HL-60 (cell line): Measurements from ENCODE around the gene STARD3.

Experiments used
- POLR2AphosphoS5 ChIP-seq: IDR thresholded peaks from 2 replicates; pipeline ENCODE4 v1.6.1; 2012; ENCODE audit warnings: low read depth
- SPI1 ChIP-seq: IDR thresholded peaks from 2 replicates; pipeline ENCODE4 v1.6.1; 2012; ENCODE audit warnings: low read depth, mild to moderate bottlenecking, borderline replicate concordance
- TF ChIP-seq, protein P1 (sequence below): IDR thresholded peaks from one replicate; pipeline ENCODE4 v1.5.1; 2011; ENCODE audit warnings: low read length, control low read depth, inconsistent platforms; ENCODE audit not compliant: insufficient read depth

DNA sequence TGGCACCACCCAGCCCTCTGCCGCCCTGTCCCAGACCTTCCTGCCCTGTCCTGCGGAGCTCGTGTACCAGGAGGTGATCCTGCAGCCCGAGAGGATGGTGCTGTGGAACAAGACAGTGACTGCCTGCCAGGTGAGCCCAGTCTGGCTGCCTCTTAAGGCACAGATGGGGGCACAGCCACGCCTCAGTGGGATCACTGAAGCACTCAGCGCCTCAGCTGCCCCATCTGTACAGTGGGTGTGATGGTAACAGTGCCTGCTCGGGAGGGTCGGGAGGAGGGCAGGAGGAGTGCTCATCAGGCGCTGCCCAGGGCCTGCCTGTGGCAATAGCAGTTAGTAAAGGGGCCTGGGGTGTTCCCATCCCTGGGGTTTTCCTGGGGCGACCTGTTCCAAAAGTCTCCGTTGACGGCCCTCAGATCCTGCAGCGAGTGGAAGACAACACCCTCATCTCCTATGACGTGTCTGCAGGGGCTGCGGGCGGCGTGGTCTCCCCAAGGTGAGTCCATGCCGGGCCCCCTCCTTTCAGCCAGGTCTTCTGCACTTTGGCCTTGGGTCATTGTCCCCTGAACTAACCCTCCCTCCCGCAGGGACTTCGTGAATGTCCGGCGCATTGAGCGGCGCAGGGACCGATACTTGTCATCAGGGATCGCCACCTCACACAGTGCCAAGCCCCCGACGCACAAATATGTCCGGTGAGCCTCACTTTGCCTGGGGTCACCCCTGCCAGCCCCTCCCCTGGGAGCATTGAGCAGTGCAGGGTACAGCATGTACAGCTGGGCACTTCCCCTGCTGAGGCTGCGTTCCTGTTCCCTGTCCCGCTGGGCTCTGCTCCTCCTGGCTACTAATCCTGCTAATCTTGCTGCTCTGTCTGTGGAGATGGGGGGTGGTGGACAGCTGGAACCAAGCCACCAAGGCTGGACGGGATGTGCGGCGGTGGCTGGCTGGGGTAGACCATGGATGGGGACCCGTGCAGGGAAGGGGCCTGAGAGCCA lies 23.7 kb downstream of the STARD3 start:
- TF ChIP-seq, protein P1, sequence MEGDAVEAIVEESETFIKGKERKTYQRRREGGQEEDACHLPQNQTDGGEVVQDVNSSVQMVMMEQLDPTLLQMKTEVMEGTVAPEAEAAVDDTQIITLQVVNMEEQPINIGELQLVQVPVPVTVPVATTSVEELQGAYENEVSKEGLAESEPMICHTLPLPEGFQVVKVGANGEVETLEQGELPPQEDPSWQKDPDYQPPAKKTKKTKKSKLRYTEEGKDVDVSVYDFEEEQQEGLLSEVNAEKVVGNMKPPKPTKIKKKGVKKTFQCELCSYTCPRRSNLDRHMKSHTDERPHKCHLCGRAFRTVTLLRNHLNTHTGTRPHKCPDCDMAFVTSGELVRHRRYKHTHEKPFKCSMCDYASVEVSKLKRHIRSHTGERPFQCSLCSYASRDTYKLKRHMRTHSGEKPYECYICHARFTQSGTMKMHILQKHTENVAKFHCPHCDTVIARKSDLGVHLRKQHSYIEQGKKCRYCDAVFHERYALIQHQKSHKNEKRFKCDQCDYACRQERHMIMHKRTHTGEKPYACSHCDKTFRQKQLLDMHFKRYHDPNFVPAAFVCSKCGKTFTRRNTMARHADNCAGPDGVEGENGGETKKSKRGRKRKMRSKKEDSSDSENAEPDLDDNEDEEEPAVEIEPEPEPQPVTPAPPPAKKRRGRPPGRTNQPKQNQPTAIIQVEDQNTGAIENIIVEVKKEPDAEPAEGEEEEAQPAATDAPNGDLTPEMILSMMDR, result no peak
- no peak for TF ChIP-seq SPI1
- no peak for TF ChIP-seq POLR2AphosphoS5
